Measurements from ENCODE around the gene PDHB. TPM values are rescaled to one million over a fixed set of nuclear protein-coding genes. Genes with fewer than 3 reads are reported as not detected.

Gene PDHB
- total RNA-seq, 4 donors from 2014 or later, result 131 to 195 (median 169) TPM

- H3K4me1 ChIP-seq, result peaks cover 13 to 14% of the 10 kb centered on the region in 2 donors
- intact Hi-C loops (cut with DNase I; ENCODE audit: low total_unique reads) (no loop called here), in situ Hi-C loops (cut with MboI; ENCODE audit: low sequenced_read_pairs in 4 of 4) (no loop called here)
- H3K4me3 ChIP-seq, result no peak overlapping the region
- peak overlapping the region in 2 of 4 donors; percentile 29 to 37 for H3K27ac ChIP-seq
- TF ChIP-seq CTCF (IDR thresholded peaks at IDR 0.05 in 4 of 5, conservative IDR thresholded peaks at IDR 0.05 in 1 of 5) (no peak), POLR2A (IDR thresholded peaks at IDR 0.05) (no peak)
- H3K9me3 ChIP-seq, result no peaks in the 10 kb centered on the region
- peak; percentile 82 to 87 for ATAC-seq
- no peaks in the 10 kb centered on the region for H3K27me3 ChIP-seq
- peak; percentile 27 to 28 for DNase-seq
- peaks cover 0 to 8% of the 10 kb centered on the region in 2 donors for H3K36me3 ChIP-seq
Observed at GRCh38 chr3:58383904-58384303, 49.7 kb downstream of the PDHB start.

- peak in 1 of 2 donors; percentile 26 for ATAC-seq
- peaks cover 0 to 8% of the 10 kb centered on the region in 2 donors for H3K36me3 ChIP-seq
- TF ChIP-seq CTCF (IDR thresholded peaks at IDR 0.05 in 4 of 5, conservative IDR thresholded peaks at IDR 0.05 in 1 of 5) (no peak), POLR2A (IDR thresholded peaks at IDR 0.05) (no peak)
Observed at GRCh38 chr3:58383476-58383875, 50.2 kb downstream of the PDHB start.

GRCh38 chr3:58379351-58380073 lies 54.1 kb downstream of the PDHB start:
- Histone ChIP-seq H3K27ac (no peak overlapping the region), H3K4me3 (no peak overlapping the region), H3K4me1 (peaks cover 0 to 4% of the 10 kb centered on the region in 2 donors), H3K9me3 (no peaks in the 10 kb centered on the region), H3K36me3 (peaks cover 0 to 8% of the 10 kb centered on the region in 2 donors), H3K27me3 (no peaks in the 10 kb centered on the region)
- intact Hi-C loops (cut with DNase I; ENCODE audit: low total_unique reads), result no loop called here
- in situ Hi-C loops (cut with MboI; ENCODE audit: low sequenced_read_pairs in 4 of 4), result no loop called here
- DNase-seq (no peak), ATAC-seq (no peak)
- no peak for TF ChIP-seq POLR2A (IDR thresholded peaks at IDR 0.05)

More at GRCh38 chr3:58383476-58383875, 50.2 kb downstream of the PDHB start:
- Histone ChIP-seq H3K4me3 (no peak overlapping the region), H3K27ac (peak overlapping the region in 2 of 4 donors; percentile 29 to 37), H3K4me1 (peaks cover 9 to 13% of the 10 kb centered on the region in 2 donors), H3K9me3 (no peaks in the 10 kb centered on the region), H3K27me3 (no peaks in the 10 kb centered on the region)
- intact Hi-C loops (cut with DNase I; ENCODE audit: low total_unique reads) (no loop called here), in situ Hi-C loops (cut with MboI; ENCODE audit: low sequenced_read_pairs in 4 of 4) (no loop called here)
- no peak for DNase-seq

- no peak for TF ChIP-seq CTCF (IDR thresholded peaks at IDR 0.05 in 4 of 5, conservative IDR thresholded peaks at IDR 0.05 in 1 of 5)
- no peak for TF ChIP-seq POLR2A (IDR thresholded peaks at IDR 0.05)
- Histone ChIP-seq H3K4me1 (no peaks in the 10 kb centered on the region), H3K9me3 (no peaks in the 10 kb centered on the region), H3K27me3 (no peaks in the 10 kb centered on the region), H3K36me3 (peaks cover 0 to 3% of the 10 kb centered on the region in 2 donors), H3K27ac (no peak overlapping the region), H3K4me3 (no peak overlapping the region)
- ATAC-seq (no peak), DNase-seq (no peak)
- intact Hi-C loops (cut with DNase I; ENCODE audit: low total_unique reads) (no loop called here), in situ Hi-C loops (cut with MboI; ENCODE audit: low sequenced_read_pairs in 4 of 4) (no loop called here)
Observed at GRCh38 chr3:58377750-58378149, 55.9 kb downstream of the PDHB start.

Other genes starting within 250 kb of the PDHB start
- under 1 TPM in 2 of 4 donors, not detected in 2; 0.29 to 0.42 TPM for gene DNASE1L3, start 222.9 kb downstream of the PDHB start, total RNA-seq
- 10 to 100 TPM in 2 of 4 donors, 1 to 10 TPM in 2; 5.8 to 14.0 (median 9.6) TPM for gene ABHD6, start 196.0 kb downstream of the PDHB start, total RNA-seq
- 10 to 100 TPM; 16.6 to 28.9 (median 17.1) TPM for gene RPP14, start 127.6 kb downstream of the PDHB start, total RNA-seq
- 10 to 100 TPM; 14.1 to 26.2 (median 21.7) TPM for gene HTD2, start 127.3 kb downstream of the PDHB start, total RNA-seq
- gene PXK, start 100.9 kb downstream of the PDHB start, total RNA-seq, result 10 to 100 TPM; 21.6 to 33.6 (median 24.4) TPM
- 1 to 10 TPM; 4.3 to 8.3 (median 5.8) TPM for gene KCTD6, start 58.3 kb upstream of the PDHB start, total RNA-seq
- gene ACOX2, start 103.4 kb upstream of the PDHB start, total RNA-seq, result 10 to 100 TPM in 1 of 4 donors, 1 to 10 TPM in 3; 1.6 to 10.4 (median 5.7) TPM
- gene FAM107A, start 143.6 kb upstream of the PDHB start, total RNA-seq, result 10 to 100 TPM; 21.1 to 28.5 (median 27.6) TPM
- under 1 TPM in 1 of 4 donors, not detected in 3; 0.83 TPM for gene FAM3D, start 232.9 kb upstream of the PDHB start, total RNA-seq